HG02943 (cell line): ENCODE results near the gene GRAMD1C.
"Not testable (repeated sequence)": the region's sequence is repeated elsewhere in the genome, so short reads cannot be mapped to it uniquely, and the experiment has no call there.

Experiments
- ATAC-seq: cut with Tn5 transposase; IDR thresholded peaks from one replicate; pipeline ENCODE4 v1.9.1; 2021; ENCODE audit warnings: mild to moderate bottlenecking, low read depth, moderate library complexity; ENCODE audit not compliant: unreplicated experiment

The GRAMD1C gene

GRCh38 chr3:113849841-113850240 is 11.3 kb downstream of the GRAMD1C start:
- not testable (repeated sequence) for ATAC-seq

- not testable (repeated sequence) for ATAC-seq
These were observed 11.8 kb downstream of the GRAMD1C start for GRCh38 chr3:113850391-113850790.

- ATAC-seq: no peak
These were observed 13.9 kb downstream of the GRAMD1C start for GRCh38 chr3:113852506-113852905.

GRCh38 chr3:113867506-113867905 is 28.9 kb downstream of the GRAMD1C start:
- no peak for ATAC-seq

- ATAC-seq: no peak
These were observed 34.7 kb downstream of the GRAMD1C start for GRCh38 chr3:113873293-113873692.

GRCh38 chr3:113873814-113874526 is 35.4 kb downstream of the GRAMD1C start:
- ATAC-seq: no peak

- no peak for ATAC-seq
These were observed 39.8 kb downstream of the GRAMD1C start for GRCh38 chr3:113878403-113878802.

- no peak for ATAC-seq
These were observed 46.5 kb downstream of the GRAMD1C start for GRCh38 chr3:113885050-113885449.

GRCh38 chr3:113890256-113890900 is 51.8 kb downstream of the GRAMD1C start:
- no peak for ATAC-seq

GRCh38 chr3:113894927-113895326 is 56.3 kb downstream of the GRAMD1C start:
- no peak for ATAC-seq

GRCh38 chr3:113895964-113896363 is 57.4 kb downstream of the GRAMD1C start:
- no peak for ATAC-seq

- ATAC-seq: no peak
These were observed 58.3 kb downstream of the GRAMD1C start for GRCh38 chr3:113896930-113897329.

- no peak for ATAC-seq
These were observed 58.8 kb downstream of the GRAMD1C start for GRCh38 chr3:113897373-113897777.

- no peak for ATAC-seq
These were observed 60.3 kb downstream of the GRAMD1C start for GRCh38 chr3:113898892-113899291.

GRCh38 chr3:113906568-113907140 is 68.1 kb downstream of the GRAMD1C start:
- no peak for ATAC-seq

- no peak for ATAC-seq
These were observed 69.5 kb downstream of the GRAMD1C start for GRCh38 chr3:113908133-113908532.

GRCh38 chr3:113910966-113911365 is 72.4 kb downstream of the GRAMD1C start:
- ATAC-seq: no peak

GRCh38 chr3:113912552-113913236 is 74.1 kb downstream of the GRAMD1C start:
- peak; percentile 94 for ATAC-seq

- ATAC-seq: no peak
These were observed 76.1 kb downstream of the GRAMD1C start for GRCh38 chr3:113914646-113915045.

GRCh38 chr3:113927556-113927955 is 89.0 kb downstream of the GRAMD1C start:
- ATAC-seq: no peak

GRCh38 chr3:113946831-113947230 is 108.2 kb downstream of the GRAMD1C start:
- no peak for ATAC-seq
